Liver (tissue), 9 donors: ENCODE data around the gene PODXL2. TPM values are rescaled to one million over a fixed set of nuclear protein-coding genes. Genes with fewer than 3 reads are reported as not detected.

Experiments
- DNase-seq: peaks from one replicate; pipeline ENCODE4 v3.0.0-alpha.2; 2017; ENCODE audit warnings: low spot score
- H3K27ac ChIP-seq, 2 donors: one replicate each; pipeline ENCODE4 v1.7.0; 2013; ENCODE audit warnings: inconsistent platforms in 2 of 2, low read length in 2 of 2, control low read depth in 1 of 2, low read depth in 1 of 2, mild to moderate bottlenecking in 1 of 2
- H3K27me3 ChIP-seq, 4 donors: one replicate each; pipeline versions ENCODE4 v1.6.1 to v1.7.0; 2013; ENCODE audit warnings: low read length in 3 of 4, inconsistent platforms in 1 of 4, mild to moderate bottlenecking in 1 of 4, moderate library complexity in 1 of 4; ENCODE audit not compliant: control insufficient read depth in 4 of 4, insufficient read depth in 4 of 4
- H3K36me3 ChIP-seq, 4 donors: one replicate each; pipeline versions ENCODE4 v1.6.1 to v1.7.0; 2013; ENCODE audit warnings: low read length in 3 of 4, mild to moderate bottlenecking in 3 of 4, low read depth in 1 of 4, moderate library complexity in 1 of 4; ENCODE audit not compliant: control insufficient read depth in 4 of 4, insufficient read depth in 3 of 4
- H3K4me1 ChIP-seq, 4 donors: one replicate each; pipeline versions ENCODE4 v1.6.1 to v1.7.0; 2013; ENCODE audit warnings: low read length in 3 of 4, mild to moderate bottlenecking in 3 of 4, moderate library complexity in 1 of 4; ENCODE audit not compliant: control insufficient read depth in 4 of 4, insufficient read depth in 4 of 4
- H3K4me3 ChIP-seq, 3 donors: one replicate each; pipeline versions ENCODE4 v1.6.1 to v1.7.0; 2013; ENCODE audit warnings: low read length in 3 of 3, control low read depth in 1 of 3, low read depth in 1 of 3, mild to moderate bottlenecking in 1 of 3
- H3K9ac ChIP-seq, 2 donors: one replicate each; pipeline ENCODE4 v1.7.0; 2013; ENCODE audit warnings: low read length in 2 of 2, mild to moderate bottlenecking in 2 of 2, moderate library complexity in 2 of 2, control low read depth in 1 of 2, low read depth in 1 of 2
- H3K9me3 ChIP-seq, 4 donors: one replicate each; pipeline versions ENCODE4 v1.6.1 to v1.7.0; 2013; ENCODE audit warnings: low read length in 3 of 4; ENCODE audit not compliant: control insufficient read depth in 4 of 4
- ATF3 ChIP-seq: IDR thresholded peaks from 2 replicates; pipeline ENCODE4 v1.6.1; 2016; ENCODE audit warnings: antibody characterized with exemption
- CTCF ChIP-seq: fragments of 150-350 bp; IDR thresholded peaks from 2 replicates; pipeline ENCODE4 v1.5.1; 2017; ENCODE audit warnings: improper control_type of control experiment, low read depth, low read length; ENCODE audit not compliant: missing input control
- EGR1 ChIP-seq, 2 donors: IDR thresholded peaks; 2 replicates each; pipeline ENCODE4 v1.6.1; 2016 to 2018; ENCODE audit warnings: antibody characterized with exemption in 2 of 2, low read depth in 2 of 2
- FOXA1 ChIP-seq: IDR thresholded peaks from 2 replicates; pipeline ENCODE4 v1.6.1; 2016; ENCODE audit warnings: antibody characterized with exemption
- FOXA2 ChIP-seq: IDR thresholded peaks from 2 replicates; pipeline ENCODE4 v1.6.1; 2016; ENCODE audit warnings: antibody characterized with exemption
- GABPA ChIP-seq, 2 donors: IDR thresholded peaks in 1 of 2; conservative IDR thresholded peaks in 1 of 2; 2 replicates each; pipeline ENCODE4 v1.6.1; 2016; ENCODE audit warnings: antibody characterized with exemption in 2 of 2, mild to moderate bottlenecking in 1 of 2, moderate library complexity in 1 of 2
- HNF4A ChIP-seq, 2 donors: conservative IDR thresholded peaks; 2 replicates each; pipeline ENCODE4 v1.6.1; 2016; ENCODE audit warnings: antibody characterized with exemption in 2 of 2, mild to moderate bottlenecking in 2 of 2
- HNF4G ChIP-seq: IDR thresholded peaks from 2 replicates; pipeline ENCODE4 v1.6.1; 2016; ENCODE audit warnings: antibody characterized with exemption
- JUND ChIP-seq, 2 donors: IDR thresholded peaks; 2 replicates each; pipeline ENCODE4 v1.6.1; 2016; ENCODE audit warnings: antibody characterized with exemption in 2 of 2
- MAX ChIP-seq: IDR thresholded peaks from 2 replicates; pipeline ENCODE4 v1.6.1; 2016; ENCODE audit warnings: antibody characterized with exemption
- NR2F2 ChIP-seq: IDR thresholded peaks from 2 replicates; pipeline ENCODE4 v1.6.1; 2016; ENCODE audit warnings: antibody characterized with exemption
- RAD21 ChIP-seq, 2 donors: IDR thresholded peaks; 2 replicates each; pipeline ENCODE4 v1.6.1; 2016; ENCODE audit warnings: antibody characterized with exemption in 2 of 2, mild to moderate bottlenecking in 2 of 2
- REST ChIP-seq: IDR thresholded peaks from 2 replicates; pipeline ENCODE4 v1.6.1; 2016; ENCODE audit warnings: antibody characterized with exemption, mild to moderate bottlenecking
- RXRA ChIP-seq, 2 donors: IDR thresholded peaks; 2 replicates each; pipeline ENCODE4 v1.6.1; 2017 to 2018; ENCODE audit warnings: antibody characterized with exemption in 2 of 2, mild to moderate bottlenecking in 1 of 2
- SP1 ChIP-seq: IDR thresholded peaks from 2 replicates; pipeline ENCODE4 v1.6.1; 2018; ENCODE audit warnings: antibody characterized with exemption, mild to moderate bottlenecking
- TAF1 ChIP-seq: conservative IDR thresholded peaks from 2 replicates; pipeline ENCODE4 v1.6.1; 2016; ENCODE audit warnings: antibody characterized with exemption, mild to moderate bottlenecking
- YY1 ChIP-seq: IDR thresholded peaks from 2 replicates; pipeline ENCODE4 v1.6.1; 2016; ENCODE audit warnings: antibody characterized with exemption, mild to moderate bottlenecking
- ZBTB33 ChIP-seq: IDR thresholded peaks from 2 replicates; pipeline ENCODE4 v1.6.1; 2016; ENCODE audit warnings: antibody characterized with exemption
- WGBS: extraction: QIAGEN DNeasy Blood & Tissue Kit; methylation state at CpG from one replicate; pipeline ENCODE4 v1.1.7; 2013; 5-methylcytosine and 5-hydroxymethylcytosine counted together
- polyA plus RNA-seq, 2 donors: library from polyadenylated mRNA; stranded (reverse) in 1 of 2; unstranded in 1 of 2; fragments of 200-250 nt in 1 of 2; fragments of >200 nt in 1 of 2; fragmentation: Nextera tagmentation in 1 of 2; extraction: Ambion mirVana in 1 of 2; gene quantifications; one replicate each; pipeline versions ENCODE4 v1.2.1 to v1.2.3, GENCODE V29; 2013 to 2015
- total RNA-seq, 2 donors: library from RNA; depleted of rRNA; stranded (reverse); fragments of >200 nt; gene quantifications; one replicate each; pipeline ENCODE4 v1.2.3, GENCODE V29; 2014
- donor health status: healthy.
- donor health status: healthy.
- donor health status: healthy.
- donor health status: healthy.
- donor health status: healthy.

Gene PODXL2
- total and polyA plus RNA-seq, 4 donors: 0.47 to 1.4 (median 0.88) TPM

- DNase-seq: no peak
- Histone ChIP-seq H3K9ac (no peak overlapping the region), H3K9me3 (no peaks in the 10 kb centered on the region), H3K27me3 (no peaks in the 10 kb centered on the region), H3K4me1 (peaks cover 0 to 5% (median 0%) of the 10 kb centered on the region in 4 donors), H3K27ac (no peak overlapping the region), H3K36me3 (peaks cover 3 to 20% (median 12%) of the 10 kb centered on the region in 4 donors), H3K4me3 (no peak overlapping the region)
- TF ChIP-seq RXRA (IDR thresholded peaks at IDR 0.05) (no peak), RAD21 (IDR thresholded peaks at IDR 0.05) (no peak), TAF1 (no peak), HNF4A (conservative IDR thresholded peaks at IDR 0.05) (no peak), SP1 (no peak), JUND (IDR thresholded peaks at IDR 0.05) (no peak), EGR1 (IDR thresholded peaks at IDR 0.05; ENCODE audit: low read depth in 2 of 2) (no peak), ATF3 (no peak), MAX (no peak), GABPA (IDR thresholded peaks at IDR 0.05 in 1 of 2, conservative IDR thresholded peaks at IDR 0.05 in 1 of 2) (no peak), FOXA1 (no peak), CTCF (no peak), NR2F2 (no peak), YY1 (no peak), HNF4G (no peak), FOXA2 (no peak), REST (no peak), ZBTB33 (no peak)
- WGBS: 88% methylated on average over 4 of the region's 4 CpGs
Observed at GRCh38 chr3:127690106-127690505, 61.1 kb downstream of the PODXL2 start.
